RWPE2 (cell line): Measurements from ENCODE around the gene GKAP1.
"Not testable (repeated sequence)": the region's sequence is repeated elsewhere in the genome, so short reads cannot be mapped to it uniquely, and the experiment has no call there.

Experiments used
- ATAC-seq: fragments of 200-7000 bp; cut with Tn5 transposase; 3 replicates; pipeline ENCODE4 v1.9.1; 2021; ENCODE audit warnings: low read depth
- DNase-seq: peaks from one replicate; pipeline ENCODE4 v3.0.0-alpha.2; 2020; ENCODE audit warnings: low spot score
- H3K27ac ChIP-seq: fragments of 450-650 bp; 2 replicates; pipeline ENCODE4 v1.5.1; 2017; ENCODE audit warnings: mild to moderate bottlenecking; ENCODE audit not compliant: poor library complexity, severe bottlenecking
- H3K27me3 ChIP-seq: fragments of 250-450 bp; sonication (Bioruptor Pico); 2 replicates; pipeline ENCODE4 v1.5.1; 2021; ENCODE audit warnings: mild to moderate bottlenecking, moderate library complexity; ENCODE audit not compliant: insufficient read depth, poor library complexity, severe bottlenecking
- H3K36me3 ChIP-seq: fragments of 250-450 bp; sonication (Bioruptor Pico); 2 replicates; pipeline ENCODE4 v1.5.1; 2020; ENCODE audit warnings: low read depth, mild to moderate bottlenecking, moderate library complexity
- H3K4me1 ChIP-seq: fragments of 250-450 bp; sonication (Bioruptor Pico); 2 replicates; pipeline ENCODE4 v1.5.1; 2021; ENCODE audit warnings: mild to moderate bottlenecking, moderate library complexity; ENCODE audit not compliant: insufficient read depth, poor library complexity, severe bottlenecking
- H3K4me3 ChIP-seq: fragments of 250-450 bp; sonication (Bioruptor Pico); 2 replicates; pipeline ENCODE4 v1.5.1; 2021; ENCODE audit warnings: mild to moderate bottlenecking, moderate library complexity; ENCODE audit not compliant: severe bottlenecking
- H3K9me3 ChIP-seq: fragments of 250-450 bp; sonication (Bioruptor Pico); 2 replicates; pipeline ENCODE4 v1.5.1; 2021; ENCODE audit warnings: mild to moderate bottlenecking, moderate library complexity; ENCODE audit not compliant: severe bottlenecking
- CTCF ChIP-seq: fragments of 450-650 bp; IDR thresholded peaks from one replicate; pipeline ENCODE4 v1.5.1; 2017; ENCODE audit warnings: mild to moderate bottlenecking, moderate library complexity; ENCODE audit not compliant: poor library complexity, severe bottlenecking

Gene GKAP1

GRCh38 chr9:83744206-83744605 lies 73.4 kb downstream of the GKAP1 start:
- ATAC-seq: no peak
- Histone ChIP-seq H3K4me1 (no peaks in the 10 kb centered on the region), H3K27me3 (no peaks in the 10 kb centered on the region), H3K27ac (no peak overlapping the region), H3K4me3 (no peak overlapping the region), H3K36me3 (no peaks in the 10 kb centered on the region), H3K9me3 (no peaks in the 10 kb centered on the region)
- no peak for TF ChIP-seq CTCF
- DNase-seq: no peak

GRCh38 chr9:83733739-83734138 lies 83.8 kb downstream of the GKAP1 start:
- no peak overlapping the region for H3K4me3 ChIP-seq
- H3K4me1 ChIP-seq: no peaks in the 10 kb centered on the region
- TF ChIP-seq CTCF: no peak
- no peaks in the 10 kb centered on the region for H3K27me3 ChIP-seq
- H3K9me3 ChIP-seq: no peaks in the 10 kb centered on the region
- no peak for DNase-seq
- ATAC-seq: no peak
- no peaks in the 10 kb centered on the region for H3K36me3 ChIP-seq
- no peak overlapping the region for H3K27ac ChIP-seq

GRCh38 chr9:83728591-83729368 lies 88.8 kb downstream of the GKAP1 start:
- not testable (repeated sequence) for DNase-seq, H3K4me3 ChIP-seq, H3K27me3 ChIP-seq, H3K9me3 ChIP-seq, H3K27ac ChIP-seq, ATAC-seq, H3K36me3 ChIP-seq, H3K4me1 ChIP-seq

GRCh38 chr9:83724436-83724835 lies 93.1 kb downstream of the GKAP1 start:
- no peak overlapping the region for H3K4me3 ChIP-seq
- no peak for DNase-seq
- H3K9me3 ChIP-seq: no peaks in the 10 kb centered on the region
- H3K36me3 ChIP-seq: no peaks in the 10 kb centered on the region
- no peak overlapping the region for H3K27ac ChIP-seq
- no peak for TF ChIP-seq CTCF
- H3K27me3 ChIP-seq: no peaks in the 10 kb centered on the region
- ATAC-seq: no peak
- H3K4me1 ChIP-seq: no peaks in the 10 kb centered on the region

GRCh38 chr9:83722726-83723495 lies 94.7 kb downstream of the GKAP1 start:
- no peak for TF ChIP-seq CTCF
- Histone ChIP-seq H3K4me1 (no peaks in the 10 kb centered on the region), H3K9me3 (no peaks in the 10 kb centered on the region)

More at GRCh38 chr9:83722726-83723495, 94.7 kb downstream of the GKAP1 start:
- Histone ChIP-seq H3K36me3 (no peaks in the 10 kb centered on the region), H3K27ac (no peak overlapping the region), H3K27me3 (no peaks in the 10 kb centered on the region), H3K4me3 (no peak overlapping the region)
- DNase-seq: no peak
- no peak for ATAC-seq
